Tracheal epithelial cell (primary cell): Measurements from ENCODE around the gene KAT14. TPM values are rescaled to one million over a fixed set of nuclear protein-coding genes. Genes with fewer than 3 reads are reported as not detected.

Source experiments
- total RNA-seq: library from RNA; depleted of rRNA; stranded (reverse); fragments of >200 nt; gene quantifications from 2 replicates; pipeline ENCODE4 v1.2.1, GENCODE V29; 2014

KAT14 gene, protein sequence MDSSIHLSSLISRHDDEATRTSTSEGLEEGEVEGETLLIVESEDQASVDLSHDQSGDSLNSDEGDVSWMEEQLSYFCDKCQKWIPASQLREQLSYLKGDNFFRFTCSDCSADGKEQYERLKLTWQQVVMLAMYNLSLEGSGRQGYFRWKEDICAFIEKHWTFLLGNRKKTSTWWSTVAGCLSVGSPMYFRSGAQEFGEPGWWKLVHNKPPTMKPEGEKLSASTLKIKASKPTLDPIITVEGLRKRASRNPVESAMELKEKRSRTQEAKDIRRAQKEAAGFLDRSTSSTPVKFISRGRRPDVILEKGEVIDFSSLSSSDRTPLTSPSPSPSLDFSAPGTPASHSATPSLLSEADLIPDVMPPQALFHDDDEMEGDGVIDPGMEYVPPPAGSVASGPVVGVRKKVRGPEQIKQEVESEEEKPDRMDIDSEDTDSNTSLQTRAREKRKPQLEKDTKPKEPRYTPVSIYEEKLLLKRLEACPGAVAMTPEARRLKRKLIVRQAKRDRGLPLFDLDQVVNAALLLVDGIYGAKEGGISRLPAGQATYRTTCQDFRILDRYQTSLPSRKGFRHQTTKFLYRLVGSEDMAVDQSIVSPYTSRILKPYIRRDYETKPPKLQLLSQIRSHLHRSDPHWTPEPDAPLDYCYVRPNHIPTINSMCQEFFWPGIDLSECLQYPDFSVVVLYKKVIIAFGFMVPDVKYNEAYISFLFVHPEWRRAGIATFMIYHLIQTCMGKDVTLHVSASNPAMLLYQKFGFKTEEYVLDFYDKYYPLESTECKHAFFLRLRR
- total RNA-seq = 7.5 and 11.9 TPM in 2 replicates

DNA sequence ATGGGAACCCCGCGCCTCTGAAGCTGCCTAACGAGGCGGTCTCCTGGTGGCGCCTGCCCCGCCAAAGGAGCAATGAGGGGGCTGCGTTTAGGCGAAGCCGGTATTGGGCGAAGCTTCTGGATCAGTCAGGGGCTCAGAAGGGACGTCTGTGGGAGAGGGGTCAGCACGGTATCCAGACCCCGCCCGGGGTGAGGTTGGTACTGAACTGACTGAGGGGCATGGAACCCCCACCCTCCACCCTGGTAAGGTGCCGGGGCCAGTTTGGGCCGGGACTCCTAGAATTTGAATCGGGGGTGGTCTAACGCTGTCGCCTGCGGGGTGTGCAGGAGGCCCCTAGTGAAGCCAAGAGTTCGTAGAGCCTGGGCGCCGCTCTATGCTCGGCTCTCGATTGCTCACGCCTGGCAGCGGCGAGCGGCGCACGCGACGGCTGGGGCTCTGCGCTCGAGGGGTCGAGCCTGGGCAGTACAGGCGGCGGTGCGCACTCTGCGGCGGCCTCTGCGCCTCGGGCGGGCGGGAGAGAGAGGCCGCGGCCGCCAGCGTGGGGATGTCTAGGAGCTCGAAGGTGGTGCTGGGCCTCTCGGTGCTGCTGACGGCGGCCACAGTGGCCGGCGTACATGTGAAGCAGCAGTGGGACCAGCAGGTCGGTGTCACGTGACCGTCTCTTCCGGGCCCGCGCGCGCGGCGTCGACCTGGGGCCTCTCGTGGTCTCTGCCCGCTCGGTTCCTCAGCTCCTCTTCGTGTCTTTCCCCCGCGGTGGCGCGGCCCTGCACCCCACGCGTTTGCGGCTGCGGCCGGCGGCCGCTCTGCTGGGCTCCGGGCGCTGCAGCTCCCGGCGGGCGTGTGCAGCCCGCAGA is at the start of gene KAT14, which contains the start of gene PET117:
Gene KAT14 (plus strand): TSS at position 452 of the 854 bp plus-strand sequence. CDS start 4,798 bp downstream, outside the sequence.
Gene PET117 (plus strand): TSS at position 452 of the 854 bp plus-strand sequence. CDS start 93 bp downstream, at position 545.

Other genes starting within 250 kb of the KAT14 start
- gene SNX5, start 169.1 kb upstream of the KAT14 start, total RNA-seq = 143 and 229 TPM in 2 replicates
- gene MGME1, start 168.8 kb upstream of the KAT14 start, total RNA-seq = 5.1 and 15.6 TPM in 2 replicates
- 3.6 and 24.5 TPM in 2 replicates for gene OVOL2, start 79.9 kb upstream of the KAT14 start, total RNA-seq
- gene PET117, start within 50 bp of the KAT14 start, total RNA-seq = 11.1 and 13.0 TPM in 2 replicates
- 23.0 and 29.9 TPM in 2 replicates for gene ZNF133, start 150.7 kb downstream of the KAT14 start, total RNA-seq